ENCODE measurements around the gene CAPN13. TPM values are rescaled to one million over a fixed set of nuclear protein-coding genes. Genes with fewer than 3 reads are reported as not detected.

The CAPN13 gene
- total RNA-seq, 4 donors from 2014 or later, result not detected

GRCh38 chr2:30673127-30673526, 134.1 kb downstream of the CAPN13 start:
- peaks cover 0 to 11% (median 0%) of the 10 kb centered on the region in 4 donors for H3K9me3 ChIP-seq
- TF ChIP-seq EP300 (IDR thresholded peaks at IDR 0.05) (no peak), POLR2AphosphoS5 (IDR thresholded peaks at IDR 0.05) (no peak), POLR2A (IDR thresholded peaks at IDR 0.05; ENCODE audit: low read depth) (no peak), CTCF (IDR thresholded peaks at IDR 0.05) (no peak)
- no peaks in the 10 kb centered on the region for H3K27me3 ChIP-seq
- no peak overlapping the region for H3K4me3 ChIP-seq
- 89% methylated on average over 4 of the region's 4 CpGs for WGBS
- no peak overlapping the region for H3K27ac ChIP-seq (replicated peaks in 1 of 4)
- no peaks in the 10 kb centered on the region for H3K4me1 ChIP-seq
- H3K36me3 ChIP-seq, result no peaks in the 10 kb centered on the region
- intact Hi-C loops (cut with DNase I), result no loop called here
- no peak for DNase-seq (ENCODE audit: extremely low spot score)

Small RNAs within 50 kb of the gene (small RNA-seq; reads per million reads assigned to genes)
- 0 reads per million in 3 donors for gene AC092569.1

Data from esophagus muscularis mucosa (tissue), 4 donors.